CD14-positive monocyte (primary cell): Measurements from ENCODE around the gene IFRD2. TPM values are rescaled to one million over a fixed set of nuclear protein-coding genes. Genes with fewer than 3 reads are reported as not detected.

Source experiments
- DNase-seq, 3 donors: peaks; one replicate each; pipeline ENCODE4 v3.0.0-alpha.2; 2011 to 2022
- H2AFZ ChIP-seq: 2 replicates; pipeline ENCODE4 v1.6.0; 2012; ENCODE audit warnings: mild to moderate bottlenecking, low read depth, low read length, inconsistent platforms; ENCODE audit not compliant: insufficient read depth, poor library complexity, severe bottlenecking
- H3K27ac ChIP-seq, 2 donors: 1 replicate in 1 of 2; 2 replicates in 1 of 2; pipeline ENCODE4 v1.5.1; 2012 to 2013; ENCODE audit warnings: low read length in 2 of 2, control low read depth in 1 of 2, inconsistent platforms in 1 of 2, low read depth in 1 of 2, mild to moderate bottlenecking in 1 of 2
- H3K27me3 ChIP-seq, 2 donors: one replicate each; pipeline versions ENCODE4 v1.6.0 to v1.6.1; 2011 to 2013; ENCODE audit warnings: low read length in 2 of 2; ENCODE audit not compliant: control insufficient read depth in 2 of 2, insufficient read depth in 2 of 2
- H3K36me3 ChIP-seq, 2 donors: replicated peaks in 1 of 2; 1 replicate in 1 of 2; 2 replicates in 1 of 2; pipeline versions ENCODE4 v1.5.1 to v1.6.1; 2012 to 2013; ENCODE audit warnings: low read length in 2 of 2, control low read depth in 1 of 2, inconsistent platforms in 1 of 2, mild to moderate bottlenecking in 1 of 2; ENCODE audit not compliant: insufficient read depth in 2 of 2, control insufficient read depth in 1 of 2
- H3K4me1 ChIP-seq, 2 donors: 1 replicate in 1 of 2; 2 replicates in 1 of 2; pipeline versions ENCODE4 v1.5.1 to v1.6.1; 2012 to 2013; ENCODE audit warnings: low read length in 2 of 2, control low read depth in 1 of 2, inconsistent platforms in 1 of 2, mild to moderate bottlenecking in 1 of 2, moderate library complexity in 1 of 2; ENCODE audit not compliant: insufficient read depth in 2 of 2, control insufficient read depth in 1 of 2
- H3K4me2 ChIP-seq: replicated peaks from 2 replicates; pipeline ENCODE3; 2012; ENCODE audit warnings: low read length, moderate library complexity, mild to moderate bottlenecking; ENCODE audit not compliant: poor library complexity, severe bottlenecking; ENCODE audit errors: extremely low read depth
- H3K4me3 ChIP-seq, 3 experiments: fragments of 200-600 bp in 1 of 3; sonication (generic) in 1 of 3; replicated peaks in 1 of 3; 1 replicate in 2 of 3; 2 replicates in 1 of 3; pipeline ENCODE4 v1.5.1; 2011 to 2013; ENCODE audit warnings: low read length in 3 of 3, mild to moderate bottlenecking in 3 of 3, control low read depth in 2 of 3, low read depth in 2 of 3, inconsistent platforms in 1 of 3, moderate library complexity in 1 of 3
- H3K79me2 ChIP-seq: 2 replicates; pipeline ENCODE4 v1.6.0; 2012; ENCODE audit warnings: mild to moderate bottlenecking, control low read depth, inconsistent platforms, low read length, moderate library complexity; ENCODE audit not compliant: insufficient read depth
- H3K9ac ChIP-seq: 2 replicates; pipeline ENCODE4 v1.6.0; 2017; ENCODE audit warnings: low read length, mild to moderate bottlenecking; ENCODE audit not compliant: insufficient read depth, poor library complexity, severe bottlenecking
- H3K9me3 ChIP-seq, 2 donors: replicated peaks in 1 of 2; 1 replicate in 1 of 2; 2 replicates in 1 of 2; pipeline versions ENCODE4 v1.5.1 to v1.6.1; 2012 to 2013; ENCODE audit warnings: low read length in 2 of 2, control low read depth in 1 of 2; ENCODE audit not compliant: control insufficient read depth in 1 of 2, insufficient read depth in 1 of 2
- H4K20me1 ChIP-seq: 2 replicates; pipeline ENCODE4 v1.6.0; 2012; ENCODE audit warnings: mild to moderate bottlenecking, low read length, control low read depth, moderate library complexity; ENCODE audit not compliant: insufficient read depth
- H3K27ac Mint-ChIP-seq, 7 donors: one replicate each; pipeline ENCODE4 v1.8.0; 2020; ENCODE audit warnings: mild to moderate bottlenecking in 7 of 7, mixed read lengths in 7 of 7, moderate library complexity in 6 of 7, inconsistent platforms in 2 of 7
- H3K27me3 Mint-ChIP-seq, 3 donors: one replicate each; pipeline ENCODE4 v1.8.0; 2021 to 2022; ENCODE audit warnings: low read depth in 3 of 3, mild to moderate bottlenecking in 3 of 3, mixed read lengths in 3 of 3, moderate library complexity in 3 of 3, inconsistent platforms in 1 of 3
- H3K36me3 Mint-ChIP-seq, 2 donors: one replicate each; pipeline ENCODE4 v1.8.0; 2020; ENCODE audit warnings: mixed read lengths in 2 of 2, inconsistent platforms in 1 of 2, mild to moderate bottlenecking in 1 of 2
- H3K4me1 Mint-ChIP-seq: one replicate; pipeline ENCODE4 v1.8.0; 2020; ENCODE audit warnings: mild to moderate bottlenecking, mixed read lengths
- H3K4me3 Mint-ChIP-seq, 2 donors: one replicate each; pipeline ENCODE4 v1.8.0; 2020; ENCODE audit warnings: mild to moderate bottlenecking in 2 of 2, mixed read lengths in 2 of 2, moderate library complexity in 1 of 2
- H3K9me3 Mint-ChIP-seq, 7 donors: one replicate each; pipeline ENCODE4 v1.8.0; 2020 to 2022; ENCODE audit warnings: mixed read lengths in 7 of 7, mild to moderate bottlenecking in 6 of 7, moderate library complexity in 6 of 7, inconsistent platforms in 2 of 7
- WGBS: methylation state at CpG from one replicate; pipeline ENCODE4 v1.1.5; 2013; ENCODE audit warnings: missing lambda C conversion rate; ENCODE audit not compliant: insufficient coverage; 5-methylcytosine and 5-hydroxymethylcytosine counted together
- intact Hi-C, 2 donors: fragments of 100-400 bp; cut with micrococcal nuclease; formaldehyde crosslinking; loops; one replicate each; pipeline versions ENCODE4 v1.15.0 to v1.15.1; 2023
- polyA plus RNA-seq, 3 donors: library from polyadenylated mRNA; depleted of rRNA in 1 of 3; unstranded in 2 of 3; stranded (reverse) in 1 of 3; fragments of 300-500 nt in 2 of 3; fragments of >200 nt in 1 of 3; fragmentation: Illumina TruSeq in 2 of 3; gene quantifications; 1 replicate in 2 of 3; 2 replicates in 1 of 3; pipeline ENCODE4 v1.2.3, GENCODE V29; 2012 to 2021
- TF ChIP-seq, protein P1 (sequence below): fragments of 200-600 bp; IDR thresholded peaks from one replicate; pipeline ENCODE4 v1.8.0; 2022; ENCODE audit warnings: antibody characterized with exemption, mild to moderate bottlenecking

Gene IFRD2
- polyA plus RNA-seq, 3 donors: 17.1 to 35.1 (median 23.3) TPM

DNA sequence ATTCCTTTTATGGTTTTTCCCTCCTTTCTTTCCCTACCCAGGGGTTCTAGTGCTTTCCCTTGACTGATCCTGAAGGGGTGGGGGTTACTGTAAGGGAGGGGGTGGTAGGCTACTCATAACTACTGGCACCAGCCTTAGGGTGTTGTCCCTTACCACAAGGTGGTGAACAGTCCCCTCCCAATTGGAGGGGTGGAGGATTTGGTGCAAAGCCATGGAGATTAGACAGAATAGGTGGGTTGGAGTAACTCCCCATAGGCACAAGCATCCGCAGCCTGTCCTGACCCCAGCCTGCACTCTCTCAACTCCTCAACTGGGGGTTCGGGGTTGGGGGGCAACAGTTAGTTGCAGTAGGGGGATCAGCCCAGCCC lies 32.9 kb upstream of the IFRD2 start:
- peak overlapping the region in 1 of 2 donors; percentile 56 for H3K27ac ChIP-seq
- Mint-ChIP-seq H3K36me3 (peaks cover 11 to 31% of the 10 kb centered on the region in 2 donors), H3K4me1 (peaks cover 67% of the 10 kb centered on the region), H3K27ac (peak overlapping the region; percentile 50 to 85 (median 76)), H3K4me3 (no peak overlapping the region), H3K27me3 (peaks cover 0 to 2% (median 1%) of the 10 kb centered on the region in 3 donors), H3K9me3 (no peaks in the 10 kb centered on the region)
- H2AFZ ChIP-seq: no peak overlapping the region
- no peaks in the 10 kb centered on the region for H3K9me3 ChIP-seq
- H3K9ac ChIP-seq: no peak overlapping the region
- H3K4me1 ChIP-seq: peaks cover 70 to 85% of the 10 kb centered on the region in 2 donors
- H3K4me3 ChIP-seq: no peak overlapping the region
- WGBS: no CpG with 5 or more reads among the region's 2 CpGs
- intact Hi-C loops: loop anchor here in 1 of 2 donors (2.0 kb wide), 1 partner anchor 32 kb away; the partner anchor contains the start of gene IFRD2
- peaks cover 28% of the 10 kb centered on the region for H4K20me1 ChIP-seq
- H3K4me2 ChIP-seq: no peak overlapping the region
- TF ChIP-seq, protein P1, sequence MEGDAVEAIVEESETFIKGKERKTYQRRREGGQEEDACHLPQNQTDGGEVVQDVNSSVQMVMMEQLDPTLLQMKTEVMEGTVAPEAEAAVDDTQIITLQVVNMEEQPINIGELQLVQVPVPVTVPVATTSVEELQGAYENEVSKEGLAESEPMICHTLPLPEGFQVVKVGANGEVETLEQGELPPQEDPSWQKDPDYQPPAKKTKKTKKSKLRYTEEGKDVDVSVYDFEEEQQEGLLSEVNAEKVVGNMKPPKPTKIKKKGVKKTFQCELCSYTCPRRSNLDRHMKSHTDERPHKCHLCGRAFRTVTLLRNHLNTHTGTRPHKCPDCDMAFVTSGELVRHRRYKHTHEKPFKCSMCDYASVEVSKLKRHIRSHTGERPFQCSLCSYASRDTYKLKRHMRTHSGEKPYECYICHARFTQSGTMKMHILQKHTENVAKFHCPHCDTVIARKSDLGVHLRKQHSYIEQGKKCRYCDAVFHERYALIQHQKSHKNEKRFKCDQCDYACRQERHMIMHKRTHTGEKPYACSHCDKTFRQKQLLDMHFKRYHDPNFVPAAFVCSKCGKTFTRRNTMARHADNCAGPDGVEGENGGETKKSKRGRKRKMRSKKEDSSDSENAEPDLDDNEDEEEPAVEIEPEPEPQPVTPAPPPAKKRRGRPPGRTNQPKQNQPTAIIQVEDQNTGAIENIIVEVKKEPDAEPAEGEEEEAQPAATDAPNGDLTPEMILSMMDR: no peak
- H3K36me3 ChIP-seq: peaks cover 9 to 15% of the 10 kb centered on the region in 2 donors
- H3K79me2 ChIP-seq: peaks cover 29% of the 10 kb centered on the region
- H3K27me3 ChIP-seq: no peaks in the 10 kb centered on the region
- no peak for DNase-seq

DNA sequence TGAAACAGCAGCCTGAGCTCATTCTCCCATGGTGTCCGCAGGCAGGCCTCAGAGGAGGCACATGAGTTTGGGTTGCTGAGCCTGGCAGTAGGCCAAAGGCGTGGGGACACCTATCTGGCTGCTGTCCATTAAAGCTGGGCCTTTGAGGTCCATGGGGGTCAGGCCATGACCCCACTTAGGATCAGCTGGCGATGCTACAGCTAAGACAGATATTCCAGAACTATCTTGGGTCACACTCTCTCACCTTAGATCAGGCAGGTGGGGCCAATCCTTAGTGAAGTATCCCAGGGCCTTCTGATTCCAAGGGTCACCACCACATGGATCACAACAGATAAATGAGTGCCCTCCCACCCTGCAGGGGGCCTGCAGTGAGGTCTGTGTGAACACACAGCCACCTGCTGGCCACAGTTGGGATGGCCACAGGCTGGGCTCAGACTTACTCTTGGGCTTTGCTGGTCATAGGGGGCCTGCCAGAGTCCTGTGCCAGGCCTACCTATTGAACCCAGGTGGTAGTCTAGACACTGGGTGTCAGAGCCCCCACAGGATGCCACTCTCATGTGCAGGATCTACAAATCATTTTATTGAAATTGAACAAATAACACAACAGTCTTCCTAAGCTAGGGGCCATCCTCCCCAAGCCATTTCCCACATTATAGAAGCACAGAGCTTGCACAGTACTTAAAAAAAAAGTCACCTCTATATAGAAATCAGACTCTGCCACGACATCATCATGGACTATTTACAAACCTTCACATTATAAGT lies 32.3 kb upstream of the IFRD2 start:
- H3K79me2 ChIP-seq: peaks cover 34% of the 10 kb centered on the region
- intact Hi-C loops: loop anchor here in 1 of 2 donors (2.0 kb wide), 1 partner anchor 32 kb away; the partner anchor contains the start of gene IFRD2
- peak overlapping the region in 6 of 7 donors; percentile 46 to 89 (median 74) for H3K27ac Mint-ChIP-seq
- peaks cover 0 to 5% (median 2%) of the 10 kb centered on the region in 3 donors for H3K27me3 Mint-ChIP-seq
- H3K27me3 ChIP-seq: no peaks in the 10 kb centered on the region
- no peaks in the 10 kb centered on the region for H3K9me3 Mint-ChIP-seq
- peak; percentile 49 to 67 (median 62) for DNase-seq
- peaks cover 75 to 90% of the 10 kb centered on the region in 2 donors for H3K4me1 ChIP-seq
- no peak overlapping the region for H3K4me3 Mint-ChIP-seq
- H3K9me3 ChIP-seq: no peaks in the 10 kb centered on the region
- H3K4me2 ChIP-seq: peak overlapping the region; percentile 87
- peak overlapping the region in 1 of 3 experiments; percentile 90 for H3K4me3 ChIP-seq
- peaks cover 23% of the 10 kb centered on the region for H4K20me1 ChIP-seq
- H3K27ac ChIP-seq: peak overlapping the region; percentile 77 to 97
- H3K4me1 Mint-ChIP-seq: peaks cover 72% of the 10 kb centered on the region
- peaks cover 7 to 30% of the 10 kb centered on the region in 2 donors for H3K36me3 Mint-ChIP-seq
- H2AFZ ChIP-seq: no peak overlapping the region
- WGBS: 78% methylated on average over 3 of the region's 4 CpGs
- H3K36me3 ChIP-seq: peaks cover 3 to 14% of the 10 kb centered on the region in 2 donors
- TF ChIP-seq, protein P1: peak; percentile 99
- H3K9ac ChIP-seq: no peak overlapping the region
